SK-N-SH (cell line): ENCODE results near the gene OPA1. TPM values are rescaled to one million over a fixed set of nuclear protein-coding genes. Genes with fewer than 3 reads are reported as not detected.

Experiments
- CTCF ChIA-PET: fragments of 300-600, 350-600 bp; formaldehyde crosslinking; extraction: SDS; loops from one replicate; lab custom pipeline; 2021; lab: Yijun Ruan, JAX
- POLR2A ChIA-PET: fragments of 350-600 bp; sonication (Branson Sonifier 250); formaldehyde crosslinking; extraction: SDS; loops from one replicate; lab custom pipeline; 2020; ENCODE audit warnings: antibody characterized with exemption, inconsistent platforms; lab: Yijun Ruan, JAX
- DNase-seq: peaks from one replicate; pipeline ENCODE4 v3.0.0; 2012
- H2AFZ ChIP-seq: fragments of 200-600 bp; sonication (generic); 2 replicates; pipeline ENCODE4 v1.8.1; 2016; ENCODE audit warnings: antibody characterized with exemption, mild to moderate bottlenecking, low read depth
- H3F3A ChIP-seq: fragments of 200-600 bp; sonication (generic); replicated peaks from 2 replicates; pipeline ENCODE3; 2016; ENCODE audit warnings: antibody characterized with exemption, mild to moderate bottlenecking; ENCODE audit not compliant: insufficient read depth
- H3K27ac ChIP-seq, 2 experiments: fragments of 200-500 bp in 1 of 2; fragments of 200-600 bp in 1 of 2; sonication (Bioruptor generic) in 1 of 2; sonication (generic), shearing (Covaris generic) in 1 of 2; 2 replicates each; pipeline versions ENCODE4 v1.5.1 to v1.6.1; 2014 to 2016; ENCODE audit warnings: low read depth in 2 of 2, inconsistent platforms in 1 of 2, low read length in 1 of 2, mild to moderate bottlenecking in 1 of 2, mixed read lengths in 1 of 2
- H3K27me3 ChIP-seq: fragments of 200-600 bp; sonication (generic), shearing (Covaris generic); 2 replicates; pipeline ENCODE4 v1.6.1; 2016; ENCODE audit warnings: mixed run types; ENCODE audit not compliant: insufficient read depth
- H3K36me3 ChIP-seq, 2 experiments: fragments of 200-500 bp in 1 of 2; fragments of 200-600 bp in 1 of 2; sonication (Bioruptor generic) in 1 of 2; sonication (generic) in 1 of 2; replicated peaks in 1 of 2; 2 replicates each; pipeline versions ENCODE3 to v1.5.1; 2014 to 2016; ENCODE audit warnings: low read length in 1 of 2, mild to moderate bottlenecking in 1 of 2; ENCODE audit not compliant: insufficient read depth in 2 of 2, control insufficient read depth in 1 of 2
- H3K4me1 ChIP-seq, 2 experiments: fragments of 200-500 bp in 1 of 2; fragments of 200-600 bp in 1 of 2; sonication (Bioruptor generic) in 1 of 2; sonication (generic), shearing (Covaris generic) in 1 of 2; 2 replicates each; pipeline versions ENCODE4 v1.5.1 to v1.6.1; 2014 to 2016; ENCODE audit warnings: low read depth in 1 of 2, low read length in 1 of 2, mixed run types in 1 of 2; ENCODE audit not compliant: insufficient read depth in 2 of 2, control insufficient read depth in 1 of 2
- H3K4me2 ChIP-seq: fragments of 200-600 bp; sonication (generic), shearing (Covaris generic); 2 replicates; pipeline ENCODE4 v1.6.1; 2017; ENCODE audit warnings: mixed run types
- H3K4me3 ChIP-seq, 2 experiments: fragments of 200-500 bp in 1 of 2; fragments of 200-600 bp in 1 of 2; sonication (Bioruptor generic) in 1 of 2; sonication (generic), shearing (Covaris generic) in 1 of 2; 2 replicates each; pipeline versions ENCODE4 v1.5.1 to v1.8.1; 2014 to 2016; ENCODE audit warnings: low read depth in 2 of 2, inconsistent platforms in 1 of 2, low read length in 1 of 2, mild to moderate bottlenecking in 1 of 2, mixed read lengths in 1 of 2, moderate library complexity in 1 of 2
- H3K79me2 ChIP-seq: fragments of 200-600 bp; sonication (generic); 2 replicates; pipeline ENCODE4 v1.8.1; 2017; ENCODE audit warnings: mild to moderate bottlenecking; ENCODE audit not compliant: insufficient read depth
- H3K9ac ChIP-seq: fragments of 200-600 bp; sonication (generic); 2 replicates; pipeline ENCODE4 v1.6.1; 2017; ENCODE audit warnings: mixed run types
- H3K9me2 ChIP-seq: fragments of 200-600 bp; sonication (generic); 2 replicates; pipeline ENCODE4 v1.6.1; 2017; ENCODE audit warnings: mixed run types
- H3K9me3 ChIP-seq: fragments of 200-600 bp; sonication (generic); 2 replicates; pipeline ENCODE4 v1.6.1; 2017; ENCODE audit warnings: mixed run types, mild to moderate bottlenecking, moderate library complexity
- H4K20me1 ChIP-seq: fragments of 200-600 bp; sonication (generic); 2 replicates; pipeline ENCODE4 v1.6.1; 2017; ENCODE audit warnings: mild to moderate bottlenecking, mixed run types; ENCODE audit not compliant: insufficient read depth
- CHD2 ChIP-seq: fragments of 150-350 bp; IDR thresholded peaks from 2 replicates; pipeline ENCODE4 v1.6.1; 2018; ENCODE audit warnings: low read length; ENCODE audit not compliant: partially characterized antibody
- ELF1 ChIP-seq: IDR thresholded peaks from 2 replicates; pipeline ENCODE4 v1.4.0; 2012
- FOSL2 ChIP-seq: IDR thresholded peaks from 2 replicates; pipeline ENCODE4 v1.4.0; 2012; ENCODE audit warnings: low read depth, mild to moderate bottlenecking, moderate library complexity, borderline replicate concordance
- FOXJ3 ChIP-seq: sonication (generic); formaldehyde crosslinking; IDR thresholded peaks from 2 replicates; pipeline ENCODE4 v1.5.1; 2020; ENCODE audit warnings: mild to moderate bottlenecking, missing genetic modification reagents
- FOXM1 ChIP-seq: IDR thresholded peaks from 2 replicates; pipeline ENCODE4 v1.4.0; 2012; ENCODE audit warnings: low read depth, mild to moderate bottlenecking
- GABPA ChIP-seq: IDR thresholded peaks from 2 replicates; pipeline ENCODE4 v1.4.0; 2012; ENCODE audit warnings: low read depth, mild to moderate bottlenecking
- GATA2 ChIP-seq: sonication (generic); formaldehyde crosslinking; IDR thresholded peaks from 2 replicates; pipeline ENCODE4 v1.5.0; 2020; ENCODE audit warnings: mild to moderate bottlenecking, missing genetic modification reagents
- JUND ChIP-seq: IDR thresholded peaks from 2 replicates; pipeline ENCODE4 v1.4.0; 2012
- MEF2A ChIP-seq: IDR thresholded peaks from 2 replicates; pipeline ENCODE4 v1.4.0; 2012; ENCODE audit warnings: low read depth, borderline replicate concordance
- MXI1 ChIP-seq: IDR thresholded peaks from 2 replicates; pipeline ENCODE4 v1.6.1; 2012; ENCODE audit warnings: mild to moderate bottlenecking, low read depth, low read length, improper control_type of control experiment
- NRF1 ChIP-seq: IDR thresholded peaks from 2 replicates; pipeline ENCODE4 v1.6.1; 2012; ENCODE audit warnings: low read depth, mild to moderate bottlenecking, low read length
- POLR2AphosphoS5 ChIP-seq: IDR thresholded peaks from 2 replicates; pipeline ENCODE4 v1.6.1; 2012; ENCODE audit warnings: low read depth, low read length
- RAD21 ChIP-seq: IDR thresholded peaks from 2 replicates; pipeline ENCODE4 v1.6.1; 2012; ENCODE audit warnings: mild to moderate bottlenecking, low read length
- RCOR1 ChIP-seq: fragments of 150-350 bp; IDR thresholded peaks from 2 replicates; pipeline ENCODE4 v1.6.1; 2017; ENCODE audit warnings: antibody characterized with exemption, low read length
- SMC3 ChIP-seq: IDR thresholded peaks from 2 replicates; pipeline ENCODE4 v1.6.1; 2012; ENCODE audit warnings: low read depth, low read length, improper control_type of control experiment
- TAF1 ChIP-seq: IDR thresholded peaks from 2 replicates; pipeline ENCODE4 v1.6.1; 2012; ENCODE audit warnings: low read depth, mild to moderate bottlenecking, low read length, moderate library complexity, borderline replicate concordance
- TEAD4 ChIP-seq: IDR thresholded peaks from 2 replicates; pipeline ENCODE4 v1.4.0; 2012; ENCODE audit warnings: mild to moderate bottlenecking, borderline replicate concordance; ENCODE audit not compliant: insufficient read depth
- WGBS: methylation state at CpG from one replicate; pipeline ENCODE4 v1.1.6; 2017; ENCODE audit warnings: low lambda C conversion rate; 5-methylcytosine and 5-hydroxymethylcytosine counted together
- polyA plus RNA-seq, 3 experiments: library from polyadenylated mRNA; depleted of rRNA; stranded (reverse); fragments of >200 nt; gene quantifications; 2 replicates each; pipeline ENCODE4 v1.2.3, GENCODE V29; 2012
- TF ChIP-seq, protein P1 (sequence below): IDR thresholded peaks from 2 replicates; pipeline ENCODE4 v1.4.0; 2012; ENCODE audit warnings: low read depth, borderline replicate concordance
- TF ChIP-seq, protein P2 (sequence below): IDR thresholded peaks from 2 replicates; pipeline ENCODE4; 2012
- TF ChIP-seq, protein P3 (sequence below): IDR thresholded peaks from 2 replicates; pipeline ENCODE4 v1.4.0; 2012; ENCODE audit warnings: low read depth, borderline replicate concordance
- TF ChIP-seq, protein P4 (sequence below): IDR thresholded peaks from 2 replicates; pipeline ENCODE4 v1.6.1; 2012; ENCODE audit warnings: mild to moderate bottlenecking, low read depth, low read length, moderate library complexity

The OPA1 gene, protein sequence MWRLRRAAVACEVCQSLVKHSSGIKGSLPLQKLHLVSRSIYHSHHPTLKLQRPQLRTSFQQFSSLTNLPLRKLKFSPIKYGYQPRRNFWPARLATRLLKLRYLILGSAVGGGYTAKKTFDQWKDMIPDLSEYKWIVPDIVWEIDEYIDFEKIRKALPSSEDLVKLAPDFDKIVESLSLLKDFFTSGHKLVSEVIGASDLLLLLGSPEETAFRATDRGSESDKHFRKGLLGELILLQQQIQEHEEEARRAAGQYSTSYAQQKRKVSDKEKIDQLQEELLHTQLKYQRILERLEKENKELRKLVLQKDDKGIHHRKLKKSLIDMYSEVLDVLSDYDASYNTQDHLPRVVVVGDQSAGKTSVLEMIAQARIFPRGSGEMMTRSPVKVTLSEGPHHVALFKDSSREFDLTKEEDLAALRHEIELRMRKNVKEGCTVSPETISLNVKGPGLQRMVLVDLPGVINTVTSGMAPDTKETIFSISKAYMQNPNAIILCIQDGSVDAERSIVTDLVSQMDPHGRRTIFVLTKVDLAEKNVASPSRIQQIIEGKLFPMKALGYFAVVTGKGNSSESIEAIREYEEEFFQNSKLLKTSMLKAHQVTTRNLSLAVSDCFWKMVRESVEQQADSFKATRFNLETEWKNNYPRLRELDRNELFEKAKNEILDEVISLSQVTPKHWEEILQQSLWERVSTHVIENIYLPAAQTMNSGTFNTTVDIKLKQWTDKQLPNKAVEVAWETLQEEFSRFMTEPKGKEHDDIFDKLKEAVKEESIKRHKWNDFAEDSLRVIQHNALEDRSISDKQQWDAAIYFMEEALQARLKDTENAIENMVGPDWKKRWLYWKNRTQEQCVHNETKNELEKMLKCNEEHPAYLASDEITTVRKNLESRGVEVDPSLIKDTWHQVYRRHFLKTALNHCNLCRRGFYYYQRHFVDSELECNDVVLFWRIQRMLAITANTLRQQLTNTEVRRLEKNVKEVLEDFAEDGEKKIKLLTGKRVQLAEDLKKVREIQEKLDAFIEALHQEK
- polyA plus RNA-seq (2012; rRNA removed) = 11.4 and 15.0 TPM in 2 replicates
- polyA plus RNA-seq (2012; cell fraction: cytosol; rRNA removed) = 18.6 and 24.7 TPM in 2 replicates
- polyA plus RNA-seq (2012; cell fraction: nucleus; rRNA removed) = 9.4 and 20.3 TPM in 2 replicates

DNA sequence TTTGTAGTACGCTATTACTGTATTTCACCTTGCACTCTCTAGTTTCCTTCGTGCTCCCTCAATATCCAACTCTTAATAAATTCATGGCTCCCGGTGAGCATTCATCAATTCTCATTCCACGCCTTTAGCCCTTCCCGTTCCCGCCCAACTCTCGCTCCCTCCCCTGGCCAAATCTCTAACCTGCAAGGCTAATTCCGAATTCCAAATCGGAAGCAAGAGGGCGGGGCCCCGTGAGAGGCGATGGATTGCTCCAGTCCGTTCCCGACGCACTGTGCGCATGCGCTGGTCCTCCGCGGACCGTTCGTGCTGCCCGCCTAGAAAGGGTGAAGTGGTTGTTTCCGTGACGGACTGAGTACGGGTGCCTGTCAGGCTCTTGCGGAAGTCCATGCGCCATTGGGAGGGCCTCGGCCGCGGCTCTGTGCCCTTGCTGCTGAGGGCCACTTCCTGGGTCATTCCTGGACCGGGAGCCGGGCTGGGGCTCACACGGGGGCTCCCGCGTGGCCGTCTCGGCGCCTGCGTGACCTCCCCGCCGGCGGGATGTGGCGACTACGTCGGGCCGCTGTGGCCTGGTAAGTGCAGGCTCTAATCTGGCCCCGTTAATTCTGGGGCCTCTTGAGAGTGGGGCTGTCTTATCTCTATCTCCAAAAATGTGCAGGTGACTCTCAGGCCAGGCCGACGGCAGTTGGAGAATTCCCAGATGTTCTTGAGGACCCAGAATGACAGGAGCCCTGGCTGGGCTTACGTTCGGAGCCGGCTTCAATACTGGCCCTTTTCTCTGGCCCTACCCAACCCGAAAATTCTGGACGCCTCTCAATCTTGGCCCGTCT is at the start of gene OPA1:
TSS of gene OPA1 (plus strand) at position 368 of the 827 bp plus-strand sequence. CDS start at position 538, 170 bp downstream.
- POLR2A ChIA-PET = no interaction called here
- Histone ChIP-seq H2AFZ (peak within 1 kb of the TSS; percentile 92), H3K4me2 (peak within 1 kb of the TSS; percentile 84), H3K9me2 (no peaks in the 10 kb centered on the region), H3K79me2 (peaks cover 50% of the 10 kb centered on the region), H3K9ac (peak within 1 kb of the TSS; percentile 88), H3K9me3 (no peaks in the 10 kb centered on the region), H3K4me1 (peaks cover 10 to 14% of the 10 kb centered on the region in 2 experiments; a peak in 3 of 4 replicates), H3F3A (peaks cover 4% of the 10 kb centered on the region), H3K36me3 (peaks cover 10 to 17% of the 10 kb centered on the region in 2 experiments), H3K27ac (peak within 1 kb of the TSS; percentile 80 to 81), H3K4me3 (peak within 1 kb of the TSS; percentile 80 to 84), H3K27me3 (no peaks in the 10 kb centered on the region), H4K20me1 (peaks cover 4% of the 10 kb centered on the region)
- DNase-seq = peak; percentile 97
- WGBS = 4% methylated on average over 31 of the region's 55 CpGs
- CTCF ChIA-PET = no interaction called here
- TF ChIP-seq, protein P1, sequence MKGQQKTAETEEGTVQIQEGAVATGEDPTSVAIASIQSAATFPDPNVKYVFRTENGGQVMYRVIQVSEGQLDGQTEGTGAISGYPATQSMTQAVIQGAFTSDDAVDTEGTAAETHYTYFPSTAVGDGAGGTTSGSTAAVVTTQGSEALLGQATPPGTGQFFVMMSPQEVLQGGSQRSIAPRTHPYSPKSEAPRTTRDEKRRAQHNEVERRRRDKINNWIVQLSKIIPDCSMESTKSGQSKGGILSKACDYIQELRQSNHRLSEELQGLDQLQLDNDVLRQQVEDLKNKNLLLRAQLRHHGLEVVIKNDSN = 0 out of 2 replicates have a peak, but pooled peaks have one; percentile 6
- no peak for TF ChIP-seq TEAD4
- no peak for TF ChIP-seq FOXJ3 (CRISPR knock-in tag)
- TF ChIP-seq TAF1 = peak; percentile 55
- TF ChIP-seq, protein P2, sequence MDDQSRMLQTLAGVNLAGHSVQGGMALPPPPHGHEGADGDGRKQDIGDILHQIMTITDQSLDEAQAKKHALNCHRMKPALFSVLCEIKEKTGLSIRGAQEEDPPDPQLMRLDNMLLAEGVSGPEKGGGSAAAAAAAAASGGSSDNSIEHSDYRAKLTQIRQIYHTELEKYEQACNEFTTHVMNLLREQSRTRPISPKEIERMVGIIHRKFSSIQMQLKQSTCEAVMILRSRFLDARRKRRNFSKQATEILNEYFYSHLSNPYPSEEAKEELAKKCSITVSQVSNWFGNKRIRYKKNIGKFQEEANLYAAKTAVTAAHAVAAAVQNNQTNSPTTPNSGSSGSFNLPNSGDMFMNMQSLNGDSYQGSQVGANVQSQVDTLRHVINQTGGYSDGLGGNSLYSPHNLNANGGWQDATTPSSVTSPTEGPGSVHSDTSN = peak; percentile 70
- TF ChIP-seq RAD21 = no peak
- peak; percentile 92 for TF ChIP-seq CHD2
- peak; percentile 97 for TF ChIP-seq NRF1
- no peak for TF ChIP-seq FOXM1
- TF ChIP-seq JUND = no peak
- peak; percentile 90 for TF ChIP-seq GABPA
- TF ChIP-seq, protein P3, sequence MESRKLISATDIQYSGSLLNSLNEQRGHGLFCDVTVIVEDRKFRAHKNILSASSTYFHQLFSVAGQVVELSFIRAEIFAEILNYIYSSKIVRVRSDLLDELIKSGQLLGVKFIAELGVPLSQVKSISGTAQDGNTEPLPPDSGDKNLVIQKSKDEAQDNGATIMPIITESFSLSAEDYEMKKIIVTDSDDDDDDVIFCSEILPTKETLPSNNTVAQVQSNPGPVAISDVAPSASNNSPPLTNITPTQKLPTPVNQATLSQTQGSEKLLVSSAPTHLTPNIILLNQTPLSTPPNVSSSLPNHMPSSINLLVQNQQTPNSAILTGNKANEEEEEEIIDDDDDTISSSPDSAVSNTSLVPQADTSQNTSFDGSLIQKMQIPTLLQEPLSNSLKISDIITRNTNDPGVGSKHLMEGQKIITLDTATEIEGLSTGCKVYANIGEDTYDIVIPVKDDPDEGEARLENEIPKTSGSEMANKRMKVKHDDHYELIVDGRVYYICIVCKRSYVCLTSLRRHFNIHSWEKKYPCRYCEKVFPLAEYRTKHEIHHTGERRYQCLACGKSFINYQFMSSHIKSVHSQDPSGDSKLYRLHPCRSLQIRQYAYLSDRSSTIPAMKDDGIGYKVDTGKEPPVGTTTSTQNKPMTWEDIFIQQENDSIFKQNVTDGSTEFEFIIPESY = peak; percentile 91
- peak; percentile 44; the same call in 1 of the 2 replicates for TF ChIP-seq GATA2 (CRISPR knock-in tag)
- peak; percentile 92 for TF ChIP-seq MXI1
- TF ChIP-seq ELF1 = peak; percentile 99
- TF ChIP-seq, protein P4, sequence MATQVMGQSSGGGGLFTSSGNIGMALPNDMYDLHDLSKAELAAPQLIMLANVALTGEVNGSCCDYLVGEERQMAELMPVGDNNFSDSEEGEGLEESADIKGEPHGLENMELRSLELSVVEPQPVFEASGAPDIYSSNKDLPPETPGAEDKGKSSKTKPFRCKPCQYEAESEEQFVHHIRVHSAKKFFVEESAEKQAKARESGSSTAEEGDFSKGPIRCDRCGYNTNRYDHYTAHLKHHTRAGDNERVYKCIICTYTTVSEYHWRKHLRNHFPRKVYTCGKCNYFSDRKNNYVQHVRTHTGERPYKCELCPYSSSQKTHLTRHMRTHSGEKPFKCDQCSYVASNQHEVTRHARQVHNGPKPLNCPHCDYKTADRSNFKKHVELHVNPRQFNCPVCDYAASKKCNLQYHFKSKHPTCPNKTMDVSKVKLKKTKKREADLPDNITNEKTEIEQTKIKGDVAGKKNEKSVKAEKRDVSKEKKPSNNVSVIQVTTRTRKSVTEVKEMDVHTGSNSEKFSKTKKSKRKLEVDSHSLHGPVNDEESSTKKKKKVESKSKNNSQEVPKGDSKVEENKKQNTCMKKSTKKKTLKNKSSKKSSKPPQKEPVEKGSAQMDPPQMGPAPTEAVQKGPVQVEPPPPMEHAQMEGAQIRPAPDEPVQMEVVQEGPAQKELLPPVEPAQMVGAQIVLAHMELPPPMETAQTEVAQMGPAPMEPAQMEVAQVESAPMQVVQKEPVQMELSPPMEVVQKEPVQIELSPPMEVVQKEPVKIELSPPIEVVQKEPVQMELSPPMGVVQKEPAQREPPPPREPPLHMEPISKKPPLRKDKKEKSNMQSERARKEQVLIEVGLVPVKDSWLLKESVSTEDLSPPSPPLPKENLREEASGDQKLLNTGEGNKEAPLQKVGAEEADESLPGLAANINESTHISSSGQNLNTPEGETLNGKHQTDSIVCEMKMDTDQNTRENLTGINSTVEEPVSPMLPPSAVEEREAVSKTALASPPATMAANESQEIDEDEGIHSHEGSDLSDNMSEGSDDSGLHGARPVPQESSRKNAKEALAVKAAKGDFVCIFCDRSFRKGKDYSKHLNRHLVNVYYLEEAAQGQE = peak; percentile 81
- TF ChIP-seq MEF2A = no peak
- peak; percentile 64; the same call in 1 of the 2 replicates for TF ChIP-seq POLR2AphosphoS5
- peak; percentile 54; the same call in 1 of the 2 replicates for TF ChIP-seq RCOR1
- no peak for TF ChIP-seq SMC3
- no peak for TF ChIP-seq FOSL2
